Body of pancreas (tissue), 4 donors: ENCODE data around the gene C19orf25.

Experiments
- CTCF ChIP-seq, 7 experiments: fragments of 450-650 bp in 4 of 7; fragments of 200-600 bp in 3 of 7; sonication (generic) in 3 of 7; IDR thresholded peaks; one replicate each; pipeline ENCODE4 v1.5.1; 2016 to 2019; ENCODE audit warnings: antibody characterized with exemption in 7 of 7
- POLR2A ChIP-seq, 3 donors: fragments of 450-650 bp; IDR thresholded peaks; one replicate each; pipeline ENCODE4 v1.6.1; 2016; ENCODE audit warnings: antibody characterized with exemption in 3 of 3, mild to moderate bottlenecking in 2 of 3

GRCh38 chr19:1470055-1470304 lies 9.0 kb downstream of the C19orf25 start:
- TF ChIP-seq CTCF (IDR thresholded peaks at IDR 0.05): no peak
- TF ChIP-seq POLR2A (IDR thresholded peaks at IDR 0.05): no peak
